GM21786 (cell line): Measurements from ENCODE around the gene HOXB2.
A peak's percentile ranks its signal among the peaks of the same experiment; 100 is the strongest.

ENCODE experiments used
- ATAC-seq: cut with Tn5 transposase; IDR thresholded peaks from one replicate; pipeline ENCODE4 v1.9.1; 2021; ENCODE audit not compliant: unreplicated experiment

HOXB2 gene

GRCh38 chr17:48566717-48567116 lies 21.8 kb upstream of the HOXB2 start:
- ATAC-seq: no peak

- ATAC-seq: no peak
Observed at GRCh38 chr17:48565925-48566710, 21.2 kb upstream of the HOXB2 start.

GRCh38 chr17:48565022-48565554 lies 20.2 kb upstream of the HOXB2 start:
- ATAC-seq: no peak

- no peak for ATAC-seq
Observed at GRCh38 chr17:48564188-48565021, 19.5 kb upstream of the HOXB2 start.

- no peak for ATAC-seq
Observed at GRCh38 chr17:48563867-48564187, 18.9 kb upstream of the HOXB2 start.

GRCh38 chr17:48563385-48563838 lies 18.5 kb upstream of the HOXB2 start:
- no peak for ATAC-seq

GRCh38 chr17:48562934-48563333 lies 18.0 kb upstream of the HOXB2 start:
- ATAC-seq: no peak

- ATAC-seq: peak; percentile 60
Observed at GRCh38 chr17:48561884-48562810, 17.2 kb upstream of the HOXB2 start.

GRCh38 chr17:48559840-48560817 lies 15.2 kb upstream of the HOXB2 start:
- no peak for ATAC-seq

GRCh38 chr17:48559122-48559839 lies 14.4 kb upstream of the HOXB2 start:
- ATAC-seq: no peak

GRCh38 chr17:48558831-48559121 lies 13.9 kb upstream of the HOXB2 start:
- no peak for ATAC-seq

GRCh38 chr17:48558057-48558830 lies 13.3 kb upstream of the HOXB2 start:
- no peak for ATAC-seq

GRCh38 chr17:48556576-48557401 lies 11.9 kb upstream of the HOXB2 start:
- no peak for ATAC-seq

- no peak for ATAC-seq
Observed at GRCh38 chr17:48556229-48556575, 11.3 kb upstream of the HOXB2 start.

GRCh38 chr17:48555258-48556228 lies 10.6 kb upstream of the HOXB2 start:
- no peak for ATAC-seq

- ATAC-seq: no peak
Observed at GRCh38 chr17:48554412-48555257, 9.7 kb upstream of the HOXB2 start.
